HG03457 (cell line): ENCODE measurements around the gene AGER.
"Not testable (repeated sequence)": the region's sequence is repeated elsewhere in the genome, so short reads cannot be mapped to it uniquely, and the experiment has no call there.

Source experiments
- ATAC-seq: cut with Tn5 transposase; IDR thresholded peaks from one replicate; pipeline ENCODE4 v1.9.1; 2021; ENCODE audit warnings: moderate number of reproducible peaks; ENCODE audit not compliant: unreplicated experiment

AGER gene

GRCh38 chr6:32151181-32151862 lies 32.7 kb downstream of the AGER start:
- no peak for ATAC-seq

DNA sequence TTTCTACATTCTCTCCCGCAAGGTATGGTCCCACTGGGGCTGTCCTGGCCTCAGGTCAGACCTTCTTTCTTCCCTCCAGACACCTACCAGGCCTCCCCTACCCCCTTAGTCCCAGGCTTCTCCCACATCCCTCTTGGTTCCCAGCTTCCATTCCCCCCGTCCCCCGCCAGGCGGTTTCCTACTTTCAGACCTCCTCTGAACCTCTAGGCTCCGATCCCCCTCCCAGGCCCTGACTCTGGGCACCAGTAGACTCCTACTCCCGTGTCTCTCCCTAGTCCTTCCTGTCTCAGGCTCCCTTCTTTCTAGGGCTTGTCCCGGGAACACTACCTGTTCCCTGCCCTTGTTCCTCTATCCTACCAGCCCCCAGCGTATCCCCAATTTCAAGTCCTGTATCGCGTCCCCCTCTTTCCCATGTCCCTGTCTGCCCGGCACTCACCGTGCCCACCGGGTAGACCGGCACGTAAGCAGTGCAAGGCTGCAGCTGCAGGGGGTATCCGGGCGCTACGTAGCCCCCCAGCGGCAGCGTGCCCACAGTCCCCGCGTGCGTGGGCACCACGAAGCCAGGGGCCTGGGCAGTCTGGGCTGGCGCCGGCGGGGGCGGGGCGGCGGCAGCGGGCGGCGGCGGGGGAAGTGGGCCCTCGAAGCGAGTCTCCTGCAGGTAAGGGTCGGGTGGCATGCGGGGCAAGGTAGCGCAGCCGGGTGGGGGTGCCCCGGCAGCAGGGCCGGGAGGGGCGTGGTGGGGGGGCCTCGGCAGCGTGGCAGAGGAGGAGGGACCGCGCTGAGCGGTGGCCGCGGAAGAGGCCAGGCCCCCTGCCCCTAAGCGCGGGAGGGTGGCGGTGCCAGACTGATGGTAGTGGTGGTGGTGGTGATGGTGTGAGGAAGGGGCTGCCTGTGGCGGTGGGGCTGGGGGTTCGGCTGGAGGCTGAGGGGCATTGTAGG lies 33.9 kb downstream of the AGER start:
- no peak for ATAC-seq

DNA sequence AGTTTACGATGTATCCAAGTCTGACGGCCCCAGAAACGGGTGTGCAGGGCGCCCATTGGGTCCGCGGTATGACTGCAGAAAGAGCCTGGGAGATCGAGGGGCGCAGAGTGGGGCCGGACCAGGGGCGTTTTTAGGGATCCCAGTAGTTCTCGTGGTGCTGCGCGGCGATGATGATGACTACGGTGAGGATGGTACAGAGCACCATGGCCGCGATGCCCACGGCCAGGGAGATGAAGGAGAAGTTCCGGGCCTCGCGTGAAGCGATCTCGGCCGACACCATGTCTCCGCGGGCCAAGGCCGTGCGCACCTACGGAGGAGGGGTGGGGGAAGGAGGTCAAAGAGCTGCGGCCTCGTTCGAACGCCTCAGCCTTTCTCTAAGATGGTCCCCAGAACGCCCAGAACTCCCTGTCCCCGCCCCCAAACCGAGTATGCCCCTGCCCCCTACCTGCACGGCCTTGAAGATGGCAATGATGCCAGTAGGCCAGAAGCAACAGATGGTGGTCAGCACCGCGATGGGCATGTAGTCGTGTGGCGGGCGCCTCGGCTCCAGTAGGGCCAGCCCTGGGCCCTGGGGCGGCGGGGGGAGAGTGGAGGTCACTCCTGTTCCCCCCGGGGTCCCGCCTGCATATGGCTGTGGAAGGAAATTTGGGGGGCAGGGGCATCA lies 34.8 kb downstream of the AGER start:
- no peak for ATAC-seq

DNA sequence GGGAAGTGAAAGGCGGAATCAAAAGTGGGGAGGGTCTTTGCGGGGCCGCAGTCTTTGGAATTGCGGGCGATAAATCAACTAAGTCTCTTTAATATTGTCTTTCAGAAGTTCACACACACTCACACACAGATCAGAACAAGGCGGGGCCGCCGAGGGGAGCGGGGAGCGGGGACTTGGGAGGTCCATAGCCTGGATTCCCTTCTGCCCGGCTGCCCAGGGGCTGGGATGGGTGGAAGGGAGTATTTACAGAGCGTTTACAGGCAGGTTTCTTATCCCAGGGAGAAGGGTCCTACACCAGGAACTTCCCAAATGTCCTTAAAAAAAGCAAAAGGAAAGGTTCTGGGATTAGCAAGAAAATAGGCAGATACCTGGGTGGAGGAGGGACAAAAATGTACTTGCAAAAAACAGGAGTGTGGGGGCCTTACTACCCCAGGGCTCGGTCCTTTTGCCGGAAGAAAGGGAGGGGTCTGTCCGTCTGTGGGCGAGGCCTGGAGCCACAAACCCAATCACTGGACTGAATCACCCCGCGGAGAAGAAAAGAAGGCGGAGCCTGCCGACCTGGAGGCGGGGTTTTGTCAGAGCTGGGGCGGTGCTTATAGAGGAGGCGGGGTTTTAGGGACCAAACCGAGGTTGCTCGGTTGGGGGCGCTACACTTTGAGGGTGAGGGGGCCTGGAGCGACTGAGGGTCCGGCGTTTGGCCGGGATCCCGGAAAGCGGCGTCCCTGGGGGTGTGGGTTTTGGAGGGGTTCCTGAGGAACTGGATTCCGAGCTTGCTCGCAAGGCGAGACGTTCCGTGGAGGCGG lies 35.6 kb downstream of the AGER start:
- no peak for ATAC-seq

DNA sequence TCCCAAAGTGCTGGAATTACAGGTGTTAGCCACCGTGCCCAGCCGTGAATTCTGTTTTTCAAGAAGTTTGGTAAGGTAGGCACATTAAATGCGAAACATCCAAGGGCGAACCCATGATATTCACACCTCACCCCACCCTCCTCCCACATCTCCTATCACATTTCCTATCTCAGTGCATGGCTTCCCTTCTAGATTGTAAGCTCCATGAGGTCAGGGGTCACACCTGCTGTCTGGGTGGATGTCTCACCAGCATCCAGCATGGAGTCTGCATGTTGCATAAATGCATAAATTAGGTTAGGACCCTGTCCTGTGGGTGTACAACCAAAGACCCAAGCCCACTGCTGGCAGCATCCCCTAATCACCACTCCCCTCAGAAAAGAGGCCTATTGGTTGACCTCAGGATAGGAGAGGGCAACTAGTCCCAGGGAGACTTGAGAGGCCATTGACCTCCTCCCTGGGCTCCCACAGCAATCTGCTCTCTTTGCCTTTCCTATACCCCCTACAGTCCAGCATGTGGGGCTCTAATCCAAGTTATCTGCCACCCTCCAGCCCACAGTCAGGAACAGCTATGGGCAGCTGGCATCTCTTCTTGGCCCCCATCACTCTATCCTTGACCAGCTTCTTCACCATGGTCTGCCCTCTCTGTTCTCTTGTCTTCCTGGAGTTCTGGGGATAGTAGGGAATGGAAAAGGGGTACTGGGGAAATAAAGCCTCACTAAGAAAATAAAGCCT lies 36.5 kb downstream of the AGER start:
- ATAC-seq, result no peak

DNA sequence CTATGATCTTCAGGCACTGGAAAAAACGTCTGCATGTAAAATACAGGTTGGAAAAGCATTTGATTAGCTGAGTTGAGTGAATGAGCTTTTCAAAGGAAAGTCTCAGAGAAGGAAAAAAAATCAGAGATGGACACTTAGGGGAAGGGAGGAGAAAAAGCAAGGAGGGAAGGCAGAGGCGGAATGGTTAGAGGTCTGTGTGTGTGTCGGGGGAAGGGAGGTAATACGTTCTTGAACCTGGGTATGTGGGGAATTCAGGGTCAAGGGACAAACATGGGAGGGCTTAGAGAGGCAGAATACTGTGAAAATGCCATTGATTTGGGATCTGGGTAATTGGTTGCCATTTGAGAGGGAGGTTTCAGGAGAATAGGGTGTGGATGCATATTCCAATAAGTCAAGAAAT lies 37.4 kb downstream of the AGER start:
- no peak for ATAC-seq

GRCh38 chr6:32146287-32146686 lies 37.8 kb downstream of the AGER start:
- no peak for ATAC-seq

GRCh38 chr6:32144238-32144637 lies 39.8 kb downstream of the AGER start:
- not testable (repeated sequence) for ATAC-seq

DNA sequence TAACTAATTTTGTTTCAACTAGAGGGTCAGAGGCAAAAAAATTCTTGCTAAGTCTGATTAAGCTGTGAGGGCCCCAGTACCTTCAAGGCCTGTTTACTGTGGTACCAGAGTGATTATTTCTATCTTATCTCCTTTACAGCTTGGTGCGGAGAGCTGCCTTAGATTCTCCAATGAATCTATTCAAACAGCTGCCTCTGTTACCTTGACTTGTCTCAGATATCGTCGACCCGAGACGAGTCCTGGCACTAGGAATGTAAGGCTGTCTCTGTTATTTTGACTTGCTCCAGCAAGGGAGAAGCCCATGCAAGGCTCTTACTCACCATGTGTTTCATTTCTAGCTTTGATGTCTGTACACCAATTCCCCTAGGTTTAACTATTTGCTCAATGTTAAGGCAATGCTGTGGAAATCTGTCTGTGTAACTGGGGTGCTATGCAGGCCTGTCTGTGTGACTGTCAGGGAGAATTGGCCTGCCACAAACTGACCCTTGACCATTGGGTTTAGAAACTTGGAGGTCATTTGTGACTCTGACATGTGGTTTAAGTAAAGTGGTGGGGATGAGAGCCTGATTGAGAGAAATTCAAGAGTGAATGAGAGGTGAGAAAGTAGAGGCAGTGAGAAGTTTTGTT lies 43.5 kb downstream of the AGER start:
- no peak for ATAC-seq

- ATAC-seq, result no peak
These were observed 44.5 kb downstream of the AGER start for GRCh38 chr6:32139590-32139989.

DNA sequence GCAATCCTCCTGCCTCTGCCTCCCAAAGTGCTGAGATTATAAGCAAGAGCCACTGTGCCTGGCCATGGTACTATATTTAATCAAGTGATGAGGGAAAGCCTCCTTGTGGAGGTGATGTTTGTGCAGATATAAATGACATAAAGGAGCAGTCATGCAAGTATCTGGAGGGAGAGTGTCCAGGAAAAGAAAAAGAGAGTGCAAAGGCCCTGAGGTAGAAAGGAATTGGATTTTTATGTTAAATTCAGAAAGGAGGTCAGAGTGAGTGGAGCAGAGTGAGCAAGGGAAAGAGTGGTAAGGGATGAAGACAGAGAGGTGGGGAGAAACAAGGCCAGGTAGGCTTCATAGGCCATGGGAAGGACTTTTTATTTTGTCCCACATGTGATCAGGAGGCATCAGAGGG lies 46.6 kb downstream of the AGER start:
- ATAC-seq, result no peak

GRCh38 chr6:32133786-32134185 lies 50.3 kb downstream of the AGER start:
- no peak for ATAC-seq

GRCh38 chr6:32132110-32132509 lies 51.9 kb downstream of the AGER start:
- no peak for ATAC-seq

DNA sequence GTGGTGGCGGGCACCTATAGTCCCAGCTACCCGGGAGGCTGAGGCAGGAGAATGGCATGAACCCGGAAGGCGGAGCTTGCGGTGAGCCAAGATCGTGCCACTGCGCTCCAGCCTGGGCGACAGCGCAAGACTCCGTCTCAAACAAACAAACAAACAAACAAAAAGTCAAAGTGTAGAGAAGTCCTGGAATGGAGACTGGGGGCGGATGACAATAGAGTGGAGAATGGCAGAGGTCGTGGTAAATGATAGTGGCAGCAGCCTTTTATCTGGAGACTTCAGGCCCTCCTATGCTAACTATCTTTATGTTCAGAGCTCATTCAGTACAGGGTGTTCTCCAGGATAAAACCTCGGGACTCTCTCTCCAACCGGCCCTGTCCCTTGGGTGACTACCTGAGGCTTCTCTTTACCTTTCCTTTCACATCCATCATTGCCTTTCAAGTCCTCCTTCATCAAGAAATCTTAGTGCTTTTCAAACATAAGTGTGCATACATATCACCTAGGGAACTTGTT lies 52.6 kb downstream of the AGER start:
- ATAC-seq, result no peak
